ENCODE results near the gene MBD4.

The MBD4 gene

DNA sequence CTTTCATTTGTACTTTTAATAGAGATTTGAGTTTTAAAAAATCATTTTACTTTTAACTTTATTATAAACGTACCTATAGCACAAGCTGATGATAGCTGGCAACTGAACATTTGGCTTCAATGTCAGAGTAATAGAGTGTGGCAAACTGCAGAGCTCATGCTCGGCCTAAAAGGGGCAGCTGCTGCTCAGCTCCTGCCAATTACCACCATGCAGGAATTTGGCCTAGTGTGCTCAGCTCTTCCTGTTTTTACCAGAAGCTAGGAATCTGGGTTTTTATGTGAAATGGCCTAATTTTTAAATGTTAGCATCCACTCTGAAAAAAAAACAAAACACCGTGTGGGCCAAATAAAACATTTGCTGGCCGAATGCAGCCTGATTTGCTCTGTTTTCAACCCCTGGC, 2.0 kb upstream of the MBD4 start:
- ATAC-seq, result peak; percentile 8; the same call in 1 of the 3 replicates
- TF ChIP-seq, protein P1, sequence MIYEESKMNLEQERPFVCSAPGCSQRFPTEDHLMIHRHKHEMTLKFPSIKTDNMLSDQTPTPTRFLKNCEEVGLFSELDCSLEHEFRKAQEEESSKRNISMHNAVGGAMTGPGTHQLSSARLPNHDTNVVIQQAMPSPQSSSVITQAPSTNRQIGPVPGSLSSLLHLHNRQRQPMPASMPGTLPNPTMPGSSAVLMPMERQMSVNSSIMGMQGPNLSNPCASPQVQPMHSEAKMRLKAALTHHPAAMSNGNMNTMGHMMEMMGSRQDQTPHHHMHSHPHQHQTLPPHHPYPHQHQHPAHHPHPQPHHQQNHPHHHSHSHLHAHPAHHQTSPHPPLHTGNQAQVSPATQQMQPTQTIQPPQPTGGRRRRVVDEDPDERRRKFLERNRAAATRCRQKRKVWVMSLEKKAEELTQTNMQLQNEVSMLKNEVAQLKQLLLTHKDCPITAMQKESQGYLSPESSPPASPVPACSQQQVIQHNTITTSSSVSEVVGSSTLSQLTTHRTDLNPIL (CRISPR knock-in tag; IDR thresholded peaks at IDR 0.05; ENCODE audit: low read depth), result no peak
- TF ChIP-seq BACH2 (CRISPR knock-in tag; IDR thresholded peaks at IDR 0.05; ENCODE audit: borderline replicate concordance), result no peak
- TF ChIP-seq ZNF8 (CRISPR knock-in tag; IDR thresholded peaks at IDR 0.05), result no peak
- no peak for TF ChIP-seq TOX (CRISPR knock-in tag; IDR thresholded peaks at IDR 0.05; ENCODE audit: borderline replicate concordance)
- no peak for TF ChIP-seq CSDC2 (CRISPR knock-in tag; IDR thresholded peaks at IDR 0.05)

DNA sequence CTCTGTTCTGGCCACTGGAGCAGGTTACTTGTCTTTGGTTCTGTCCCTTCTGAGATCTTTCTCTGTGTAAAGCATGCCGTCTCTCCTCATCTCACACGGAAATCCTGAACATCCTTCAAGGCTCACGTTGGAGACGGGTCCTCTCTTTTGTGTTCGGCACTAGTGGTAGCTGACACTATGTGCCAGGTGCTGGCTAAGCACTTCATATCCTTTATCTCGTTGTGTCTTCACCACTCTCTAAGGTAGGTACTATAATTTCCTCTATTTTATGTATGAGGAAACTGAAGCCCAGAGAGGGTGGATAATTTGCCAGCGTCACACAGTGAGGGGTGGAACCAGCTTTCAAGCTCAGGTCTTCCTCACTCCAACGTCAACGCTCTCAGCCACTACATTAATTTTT, 1.5 kb upstream of the MBD4 start:
- ATAC-seq, result no peak
- TF ChIP-seq, protein P2, sequence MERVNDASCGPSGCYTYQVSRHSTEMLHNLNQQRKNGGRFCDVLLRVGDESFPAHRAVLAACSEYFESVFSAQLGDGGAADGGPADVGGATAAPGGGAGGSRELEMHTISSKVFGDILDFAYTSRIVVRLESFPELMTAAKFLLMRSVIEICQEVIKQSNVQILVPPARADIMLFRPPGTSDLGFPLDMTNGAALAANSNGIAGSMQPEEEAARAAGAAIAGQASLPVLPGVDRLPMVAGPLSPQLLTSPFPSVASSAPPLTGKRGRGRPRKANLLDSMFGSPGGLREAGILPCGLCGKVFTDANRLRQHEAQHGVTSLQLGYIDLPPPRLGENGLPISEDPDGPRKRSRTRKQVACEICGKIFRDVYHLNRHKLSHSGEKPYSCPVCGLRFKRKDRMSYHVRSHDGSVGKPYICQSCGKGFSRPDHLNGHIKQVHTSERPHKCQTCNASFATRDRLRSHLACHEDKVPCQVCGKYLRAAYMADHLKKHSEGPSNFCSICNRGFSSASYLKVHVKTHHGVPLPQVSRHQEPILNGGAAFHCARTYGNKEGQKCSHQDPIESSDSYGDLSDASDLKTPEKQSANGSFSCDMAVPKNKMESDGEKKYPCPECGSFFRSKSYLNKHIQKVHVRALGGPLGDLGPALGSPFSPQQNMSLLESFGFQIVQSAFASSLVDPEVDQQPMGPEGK (CRISPR knock-in tag; IDR thresholded peaks at IDR 0.05; ENCODE audit: borderline replicate concordance), result no peak
- TF ChIP-seq ZNF8 (CRISPR knock-in tag; IDR thresholded peaks at IDR 0.05), result no peak
- TF ChIP-seq, protein P3, sequence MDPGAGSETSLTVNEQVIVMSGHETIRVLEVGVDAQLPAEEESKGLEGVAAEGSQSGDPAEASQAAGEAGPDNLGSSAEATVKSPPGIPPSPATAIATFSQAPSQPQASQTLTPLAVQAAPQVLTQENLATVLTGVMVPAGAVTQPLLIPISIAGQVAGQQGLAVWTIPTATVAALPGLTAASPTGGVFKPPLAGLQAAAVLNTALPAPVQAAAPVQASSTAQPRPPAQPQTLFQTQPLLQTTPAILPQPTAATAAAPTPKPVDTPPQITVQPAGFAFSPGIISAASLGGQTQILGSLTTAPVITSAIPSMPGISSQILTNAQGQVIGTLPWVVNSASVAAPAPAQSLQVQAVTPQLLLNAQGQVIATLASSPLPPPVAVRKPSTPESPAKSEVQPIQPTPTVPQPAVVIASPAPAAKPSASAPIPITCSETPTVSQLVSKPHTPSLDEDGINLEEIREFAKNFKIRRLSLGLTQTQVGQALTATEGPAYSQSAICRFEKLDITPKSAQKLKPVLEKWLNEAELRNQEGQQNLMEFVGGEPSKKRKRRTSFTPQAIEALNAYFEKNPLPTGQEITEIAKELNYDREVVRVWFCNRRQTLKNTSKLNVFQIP (CRISPR knock-in tag; IDR thresholded peaks at IDR 0.05; ENCODE audit: borderline replicate concordance, low read depth), result no peak
- no peak for TF ChIP-seq TOX (CRISPR knock-in tag; IDR thresholded peaks at IDR 0.05; ENCODE audit: borderline replicate concordance)
- no peak for TF ChIP-seq CSDC2 (CRISPR knock-in tag; IDR thresholded peaks at IDR 0.05)
- no peak for TF ChIP-seq RARB (CRISPR knock-in tag; IDR thresholded peaks at IDR 0.05)
- TF ChIP-seq ARNTL (CRISPR knock-in tag; IDR thresholded peaks at IDR 0.05; ENCODE audit: borderline replicate concordance, low read depth), result no peak
- TF ChIP-seq ISL1 (CRISPR knock-in tag; IDR thresholded peaks at IDR 0.05), result no peak
- TF ChIP-seq ZFP3 (CRISPR knock-in tag; IDR thresholded peaks at IDR 0.05), result no peak
- TF ChIP-seq SNAI2 (CRISPR knock-in tag; IDR thresholded peaks at IDR 0.05), result no peak

DNA sequence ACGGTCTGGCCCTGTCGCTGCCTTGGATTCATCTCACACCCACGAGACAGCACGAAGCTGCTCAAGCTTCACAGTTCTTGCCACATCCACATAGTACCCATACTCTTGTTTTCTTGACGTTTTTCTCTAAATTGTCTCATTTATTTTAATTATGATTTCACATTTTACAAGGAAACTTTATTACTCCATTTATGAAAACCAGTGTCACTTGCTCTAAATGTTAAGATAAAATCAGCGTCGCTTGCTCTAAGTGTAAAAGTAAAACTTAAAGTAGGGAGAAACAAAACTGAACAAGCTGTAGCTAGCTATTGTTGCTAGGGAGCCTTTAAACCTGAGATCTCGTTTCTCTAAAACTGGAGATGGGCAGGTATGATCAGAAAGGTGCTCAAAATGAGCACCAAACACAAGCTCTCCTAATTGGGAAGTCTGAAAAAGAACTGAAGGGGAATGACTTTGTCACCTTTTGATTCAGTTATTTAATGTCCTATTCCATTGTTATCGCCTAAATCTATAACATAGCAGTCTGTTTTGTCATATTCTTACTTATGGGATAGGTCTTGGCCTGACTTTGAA, 956 bp upstream of the MBD4 start:
- no peak for TF ChIP-seq CSDC2 (CRISPR knock-in tag; IDR thresholded peaks at IDR 0.05)
- no peak for TF ChIP-seq PPARA (CRISPR knock-in tag; IDR thresholded peaks at IDR 0.05; ENCODE audit: borderline replicate concordance)
- no peak for ATAC-seq

DNA sequence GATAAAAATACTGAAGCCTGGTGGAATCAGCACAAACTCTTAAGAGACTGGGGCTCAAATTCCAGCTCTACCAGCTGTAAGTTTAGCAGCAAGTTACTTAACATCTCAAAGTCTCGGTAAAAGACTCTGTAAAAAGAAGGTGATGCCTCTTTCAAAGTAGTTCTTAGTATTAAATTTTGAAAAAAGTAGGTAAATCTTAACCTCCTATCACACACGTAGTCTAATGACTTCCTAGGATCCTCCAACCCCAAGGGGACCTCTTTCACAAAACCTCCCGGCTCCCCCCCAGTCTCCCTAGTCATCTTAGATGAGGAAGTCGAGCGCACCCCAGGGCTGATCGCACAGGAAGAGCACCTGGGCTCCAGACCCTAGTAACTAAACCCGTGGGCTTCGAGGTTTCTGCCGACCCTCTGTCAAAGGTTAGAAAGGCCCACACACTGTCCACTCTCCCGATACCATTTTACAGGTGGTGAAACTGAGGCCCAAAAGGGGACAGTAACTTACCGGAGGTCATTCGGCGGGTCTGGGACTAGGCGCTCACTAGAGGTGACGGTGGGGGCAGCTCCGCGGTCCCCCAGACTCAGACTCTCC, 427 bp downstream of the MBD4 start:
- peak; percentile 2; the same call in 2 of the 3 replicates for ATAC-seq
- TF ChIP-seq ARNTL (CRISPR knock-in tag; IDR thresholded peaks at IDR 0.05; ENCODE audit: borderline replicate concordance, low read depth) (no peak), ZFP3 (CRISPR knock-in tag; IDR thresholded peaks at IDR 0.05) (0 out of 2 replicates have a peak, but pooled peaks have one; percentile 14)
- TF ChIP-seq, protein P4, sequence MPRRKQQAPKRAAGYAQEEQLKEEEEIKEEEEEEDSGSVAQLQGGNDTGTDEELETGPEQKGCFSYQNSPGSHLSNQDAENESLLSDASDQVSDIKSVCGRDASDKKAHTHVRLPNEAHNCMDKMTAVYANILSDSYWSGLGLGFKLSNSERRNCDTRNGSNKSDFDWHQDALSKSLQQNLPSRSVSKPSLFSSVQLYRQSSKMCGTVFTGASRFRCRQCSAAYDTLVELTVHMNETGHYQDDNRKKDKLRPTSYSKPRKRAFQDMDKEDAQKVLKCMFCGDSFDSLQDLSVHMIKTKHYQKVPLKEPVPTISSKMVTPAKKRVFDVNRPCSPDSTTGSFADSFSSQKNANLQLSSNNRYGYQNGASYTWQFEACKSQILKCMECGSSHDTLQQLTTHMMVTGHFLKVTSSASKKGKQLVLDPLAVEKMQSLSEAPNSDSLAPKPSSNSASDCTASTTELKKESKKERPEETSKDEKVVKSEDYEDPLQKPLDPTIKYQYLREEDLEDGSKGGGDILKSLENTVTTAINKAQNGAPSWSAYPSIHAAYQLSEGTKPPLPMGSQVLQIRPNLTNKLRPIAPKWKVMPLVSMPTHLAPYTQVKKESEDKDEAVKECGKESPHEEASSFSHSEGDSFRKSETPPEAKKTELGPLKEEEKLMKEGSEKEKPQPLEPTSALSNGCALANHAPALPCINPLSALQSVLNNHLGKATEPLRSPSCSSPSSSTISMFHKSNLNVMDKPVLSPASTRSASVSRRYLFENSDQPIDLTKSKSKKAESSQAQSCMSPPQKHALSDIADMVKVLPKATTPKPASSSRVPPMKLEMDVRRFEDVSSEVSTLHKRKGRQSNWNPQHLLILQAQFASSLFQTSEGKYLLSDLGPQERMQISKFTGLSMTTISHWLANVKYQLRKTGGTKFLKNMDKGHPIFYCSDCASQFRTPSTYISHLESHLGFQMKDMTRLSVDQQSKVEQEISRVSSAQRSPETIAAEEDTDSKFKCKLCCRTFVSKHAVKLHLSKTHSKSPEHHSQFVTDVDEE (CRISPR knock-in tag; IDR thresholded peaks at IDR 0.05), result 0 out of 2 replicates have a peak, but pooled peaks have one; percentile 17

DNA sequence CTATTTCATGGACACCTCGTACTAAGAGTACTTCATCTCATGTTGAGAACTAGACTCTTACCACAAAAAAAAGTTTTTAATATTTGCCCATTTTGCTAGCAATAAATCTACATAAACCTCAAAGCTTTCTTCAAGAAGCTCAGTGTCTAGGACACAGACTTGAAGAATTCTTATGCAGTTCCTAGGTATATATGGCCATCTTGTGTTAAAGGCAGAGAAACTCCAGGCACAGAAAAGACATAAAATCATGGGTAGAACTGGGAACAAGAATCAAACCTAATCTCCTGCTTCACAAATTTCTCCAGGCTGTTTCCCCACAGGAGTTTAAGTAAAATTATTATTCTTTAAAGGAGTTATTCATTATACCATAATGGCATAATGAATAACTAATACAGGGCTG, 4.4 kb downstream of the MBD4 start:
- TF ChIP-seq, protein P3 (CRISPR knock-in tag; IDR thresholded peaks at IDR 0.05; ENCODE audit: borderline replicate concordance, low read depth), result no peak
- TF ChIP-seq TOX (CRISPR knock-in tag; IDR thresholded peaks at IDR 0.05; ENCODE audit: borderline replicate concordance) (no peak), ISL1 (CRISPR knock-in tag; IDR thresholded peaks at IDR 0.05) (no peak), ZNF8 (CRISPR knock-in tag; IDR thresholded peaks at IDR 0.05) (no peak), PPARA (CRISPR knock-in tag; IDR thresholded peaks at IDR 0.05; ENCODE audit: borderline replicate concordance) (no peak), ESRRG (CRISPR knock-in tag; IDR thresholded peaks at IDR 0.05) (no peak), RARB (CRISPR knock-in tag; IDR thresholded peaks at IDR 0.05) (no peak), ARNTL (CRISPR knock-in tag; IDR thresholded peaks at IDR 0.05; ENCODE audit: borderline replicate concordance, low read depth) (no peak), ZNF565 (CRISPR knock-in tag; conservative IDR thresholded peaks at IDR 0.05; ENCODE audit: low read depth) (no peak), OSR1 (CRISPR knock-in tag; IDR thresholded peaks at IDR 0.05) (no peak)
- TF ChIP-seq, protein P1 (CRISPR knock-in tag; IDR thresholded peaks at IDR 0.05; ENCODE audit: low read depth), result no peak
- no peak for ATAC-seq
